KOPT-K1 (cell line): ENCODE measurements around the gene BTBD6.

Source experiments
- H3K27ac ChIP-seq: fragments of 200-600 bp; sonication (generic); 2 replicates; pipeline ENCODE4 v1.5.1; 2016; ENCODE audit warnings: antibody characterized with exemption, mild to moderate bottlenecking, low read depth, low read length; ENCODE audit not compliant: poor library complexity, severe bottlenecking
- H3K36me3 ChIP-seq: fragments of 200-600 bp; sonication (generic); 2 replicates; pipeline ENCODE4 v1.5.1; 2017; ENCODE audit warnings: antibody characterized with exemption, mild to moderate bottlenecking, low read length, moderate library complexity; ENCODE audit not compliant: insufficient read depth
- H3K9me3 ChIP-seq: fragments of 200-600 bp; sonication (generic); 2 replicates; pipeline ENCODE4 v1.5.1; 2017; ENCODE audit warnings: antibody characterized with exemption, low read length, mild to moderate bottlenecking; ENCODE audit not compliant: insufficient read depth, poor library complexity, severe bottlenecking

Gene BTBD6

GRCh38 chr14:105218611-105219010 lies 29.7 kb upstream of the BTBD6 start:
- Histone ChIP-seq H3K9me3 (no peaks in the 10 kb centered on the region), H3K36me3 (peaks cover 45% of the 10 kb centered on the region; the same call in 1 of the 2 replicates), H3K27ac (no peak overlapping the region)

GRCh38 chr14:105219043-105219612 lies 29.2 kb upstream of the BTBD6 start:
- H3K36me3 ChIP-seq = peaks cover 51% of the 10 kb centered on the region; the same call in 1 of the 2 replicates
- no peaks in the 10 kb centered on the region for H3K9me3 ChIP-seq
- H3K27ac ChIP-seq = no peak overlapping the region

GRCh38 chr14:105219753-105220152 lies 28.6 kb upstream of the BTBD6 start:
- H3K9me3 ChIP-seq = no peaks in the 10 kb centered on the region
- H3K36me3 ChIP-seq = peaks cover 45% of the 10 kb centered on the region; the same call in 1 of the 2 replicates
- H3K27ac ChIP-seq = no peak overlapping the region

- H3K9me3 ChIP-seq = no peaks in the 10 kb centered on the region
- peaks cover 46% of the 10 kb centered on the region; the same call in 1 of the 2 replicates for H3K36me3 ChIP-seq
These were observed 27.4 kb upstream of the BTBD6 start for GRCh38 chr14:105220699-105221597.

GRCh38 chr14:105221598-105222178 lies 26.6 kb upstream of the BTBD6 start:
- H3K9me3 ChIP-seq = no peaks in the 10 kb centered on the region
- no peak overlapping the region for H3K27ac ChIP-seq

More at GRCh38 chr14:105220699-105221597, 27.4 kb upstream of the BTBD6 start:
- no peak overlapping the region for H3K27ac ChIP-seq

GRCh38 chr14:105223260-105223659 lies 25.1 kb upstream of the BTBD6 start:
- Histone ChIP-seq H3K27ac (no peak overlapping the region), H3K9me3 (no peaks in the 10 kb centered on the region), H3K36me3 (peaks cover 55% of the 10 kb centered on the region; the same call in 1 of the 2 replicates)

More at GRCh38 chr14:105221598-105222178, 26.6 kb upstream of the BTBD6 start:
- peaks cover 53% of the 10 kb centered on the region; the same call in 1 of the 2 replicates for H3K36me3 ChIP-seq

GRCh38 chr14:105223770-105224544 lies 24.4 kb upstream of the BTBD6 start:
- Histone ChIP-seq H3K9me3 (no peaks in the 10 kb centered on the region), H3K27ac (no peak overlapping the region), H3K36me3 (peaks cover 49% of the 10 kb centered on the region; the same call in 1 of the 2 replicates)

GRCh38 chr14:105224845-105225570 lies 23.3 kb upstream of the BTBD6 start:
- no peaks in the 10 kb centered on the region for H3K9me3 ChIP-seq
- peaks cover 43% of the 10 kb centered on the region; the same call in 1 of the 2 replicates for H3K36me3 ChIP-seq
- H3K27ac ChIP-seq = no peak overlapping the region

- no peaks in the 10 kb centered on the region for H3K9me3 ChIP-seq
- peaks cover 35% of the 10 kb centered on the region; the same call in 1 of the 2 replicates for H3K36me3 ChIP-seq
- no peak overlapping the region for H3K27ac ChIP-seq
These were observed 22.1 kb upstream of the BTBD6 start for GRCh38 chr14:105226198-105226597.

- H3K27ac ChIP-seq = no peak overlapping the region
These were observed 21.0 kb upstream of the BTBD6 start for GRCh38 chr14:105227346-105227745.

GRCh38 chr14:105228562-105228961 lies 19.8 kb upstream of the BTBD6 start:
- H3K36me3 ChIP-seq = peaks cover 22% of the 10 kb centered on the region; the same call in 1 of the 2 replicates
- no peak overlapping the region for H3K27ac ChIP-seq
- no peaks in the 10 kb centered on the region for H3K9me3 ChIP-seq

More at GRCh38 chr14:105227346-105227745, 21.0 kb upstream of the BTBD6 start:
- peaks cover 28% of the 10 kb centered on the region; the same call in 1 of the 2 replicates for H3K36me3 ChIP-seq
- no peaks in the 10 kb centered on the region for H3K9me3 ChIP-seq

GRCh38 chr14:105229099-105229655 lies 19.2 kb upstream of the BTBD6 start:
- H3K36me3 ChIP-seq = peaks cover 16% of the 10 kb centered on the region; the same call in 1 of the 2 replicates

GRCh38 chr14:105240811-105241576 lies 7.3 kb upstream of the BTBD6 start:
- Histone ChIP-seq H3K36me3 (peaks cover 18% of the 10 kb centered on the region), H3K27ac (no peak overlapping the region), H3K9me3 (no peaks in the 10 kb centered on the region)

More at GRCh38 chr14:105229099-105229655, 19.2 kb upstream of the BTBD6 start:
- Histone ChIP-seq H3K9me3 (no peaks in the 10 kb centered on the region), H3K27ac (no peak overlapping the region)
